COR-L47 (cell line): Measurements from ENCODE around the gene RHBDL3.

Experiments
- DNase-seq: peaks from one replicate; lab custom pipeline; 2025; lab: John Stamatoyannopoulos, UW

Gene RHBDL3

GRCh38 chr17:32357615-32358014, 92.0 kb downstream of the RHBDL3 start:
- no peak for DNase-seq

- DNase-seq, result no peak
Observed at GRCh38 chr17:32361270-32361669, 95.6 kb downstream of the RHBDL3 start.

- DNase-seq, result no peak
Observed at GRCh38 chr17:32370426-32370825, 104.8 kb downstream of the RHBDL3 start.
